Transverse colon (tissue), 4 donors: ENCODE data around the gene UBR7. TPM values are rescaled to one million over a fixed set of nuclear protein-coding genes. Genes with fewer than 3 reads are reported as not detected.
"Not testable (repeated sequence)": the region's sequence is repeated elsewhere in the genome, so short reads cannot be mapped to it uniquely, and the experiment has no call there.

Experiments
- DNase-seq: peaks from one replicate; pipeline ENCODE4 v3.0.0-alpha.2; 2019
- H3K27ac ChIP-seq, 4 donors: fragments of 200-600 bp; sonication (generic); 2 replicates each; pipeline ENCODE4 v1.5.1; 2016 to 2018; ENCODE audit warnings: inconsistent platforms in 4 of 4
- H3K27me3 ChIP-seq: fragments of 200-600 bp; sonication (generic); 2 replicates; pipeline ENCODE4 v1.5.1; 2017; ENCODE audit warnings: inconsistent platforms
- H3K36me3 ChIP-seq, 4 donors: fragments of 200-600 bp; sonication (generic); 2 replicates each; pipeline ENCODE4 v1.5.1; 2017 to 2019; ENCODE audit warnings: inconsistent platforms in 4 of 4
- H3K4me1 ChIP-seq, 4 donors: fragments of 200-600 bp; sonication (generic); 2 replicates each; pipeline ENCODE4 v1.5.1; 2017 to 2020; ENCODE audit warnings: inconsistent platforms in 4 of 4
- H3K4me3 ChIP-seq, 4 donors: fragments of 200-600 bp; sonication (generic); 1 replicate in 1 of 4; 2 replicates in 3 of 4; pipeline versions ENCODE4 v1.5.1 to v1.6.1; 2017 to 2019; ENCODE audit warnings: inconsistent platforms in 4 of 4
- H3K9me3 ChIP-seq, 2 donors: fragments of 200-600 bp; sonication (generic); 2 replicates each; pipeline ENCODE4 v1.5.1; 2017 to 2019; ENCODE audit warnings: inconsistent platforms in 2 of 2
- EP300 ChIP-seq: sonication (generic); formaldehyde crosslinking; IDR thresholded peaks from one replicate; pipeline ENCODE4 v1.6.1; 2017; ENCODE audit warnings: antibody characterized with exemption, low read depth
- POLR2A ChIP-seq: fragments of 450-650 bp; IDR thresholded peaks from one replicate; pipeline ENCODE4 v1.6.1; 2016; ENCODE audit warnings: antibody characterized with exemption, mild to moderate bottlenecking, moderate library complexity
- POLR2AphosphoS5 ChIP-seq, 3 donors: sonication (generic); formaldehyde crosslinking; IDR thresholded peaks; one replicate each; pipeline ENCODE4 v1.6.1; 2016; ENCODE audit warnings: antibody characterized with exemption in 3 of 3
- WGBS, 2 donors: methylation state at CpG; one replicate each; pipeline ENCODE4 v1.1.5; 2018; ENCODE audit warnings: low coverage in 1 of 2; 5-methylcytosine and 5-hydroxymethylcytosine counted together
- in situ Hi-C, 4 donors: fragments of 200-750 bp; cut with MboI; loops; one replicate each; pipeline versions ENCODE4 v1.15.0 to v1.15.1; 2017; ENCODE audit warnings: low sequenced_read_pairs in 3 of 4, low pct_ligation_motif_present in 1 of 4, low pct_unique_long_range_greater_than_20kb in 1 of 4
- intact Hi-C: fragments of 100-400 bp; cut with DNase I; formaldehyde crosslinking; loops from one replicate; pipeline ENCODE4 v1.15.1; 2023; ENCODE audit warnings: low total_unique reads
- total RNA-seq, 4 donors: library from RNA; depleted of rRNA; stranded (reverse); fragments of >200 nt; gene quantifications; one replicate each; pipeline ENCODE4 v1.1.0, GENCODE V29; 2016
- TF ChIP-seq, protein P1 (sequence below), 5 experiments: fragments of 200-600 bp in 3 of 5; fragments of 450-650 bp in 2 of 5; sonication (generic) in 3 of 5; IDR thresholded peaks; 1 replicate in 2 of 5; 2 replicates in 3 of 5; pipeline ENCODE4 v1.5.1; 2016 to 2017; ENCODE audit warnings: antibody characterized with exemption in 5 of 5, inconsistent platforms in 3 of 5, mild to moderate bottlenecking in 2 of 5, moderate library complexity in 1 of 5

UBR7 gene
- total RNA-seq, 4 donors from 2014 or later, result 19.1 to 76.4 (median 23.8) TPM

DNA sequence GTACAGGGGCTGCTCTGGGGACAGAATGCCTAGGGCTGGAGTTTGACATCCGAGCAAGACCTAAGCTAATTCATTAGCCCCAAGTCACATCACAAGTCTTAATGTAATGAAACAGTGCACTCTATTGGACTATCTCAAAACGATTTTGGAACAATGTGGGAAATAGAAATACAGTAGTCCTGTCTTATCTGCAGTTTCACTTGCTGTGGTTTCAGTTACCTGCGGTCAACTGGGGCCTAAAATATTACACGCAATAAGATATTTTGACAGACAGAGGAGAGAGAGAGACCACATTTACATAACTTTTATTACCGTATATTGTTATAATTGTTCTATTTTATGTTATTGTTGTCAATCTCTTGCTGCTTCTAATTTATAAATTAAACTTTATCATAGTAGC is 43.5 kb upstream of the UBR7 start:
- no peaks in the 10 kb centered on the region for H3K9me3 ChIP-seq
- H3K36me3 ChIP-seq, result no peaks in the 10 kb centered on the region
- no peak overlapping the region for H3K4me3 ChIP-seq
- no peaks in the 10 kb centered on the region for H3K27me3 ChIP-seq
- H3K4me1 ChIP-seq, result no peaks in the 10 kb centered on the region
- no peak for DNase-seq
- WGBS, 2 donors, result 57 to 62% methylated on average over 5 of the region's 5 CpGs
- H3K27ac ChIP-seq, result no peak overlapping the region
- TF ChIP-seq, protein P1, sequence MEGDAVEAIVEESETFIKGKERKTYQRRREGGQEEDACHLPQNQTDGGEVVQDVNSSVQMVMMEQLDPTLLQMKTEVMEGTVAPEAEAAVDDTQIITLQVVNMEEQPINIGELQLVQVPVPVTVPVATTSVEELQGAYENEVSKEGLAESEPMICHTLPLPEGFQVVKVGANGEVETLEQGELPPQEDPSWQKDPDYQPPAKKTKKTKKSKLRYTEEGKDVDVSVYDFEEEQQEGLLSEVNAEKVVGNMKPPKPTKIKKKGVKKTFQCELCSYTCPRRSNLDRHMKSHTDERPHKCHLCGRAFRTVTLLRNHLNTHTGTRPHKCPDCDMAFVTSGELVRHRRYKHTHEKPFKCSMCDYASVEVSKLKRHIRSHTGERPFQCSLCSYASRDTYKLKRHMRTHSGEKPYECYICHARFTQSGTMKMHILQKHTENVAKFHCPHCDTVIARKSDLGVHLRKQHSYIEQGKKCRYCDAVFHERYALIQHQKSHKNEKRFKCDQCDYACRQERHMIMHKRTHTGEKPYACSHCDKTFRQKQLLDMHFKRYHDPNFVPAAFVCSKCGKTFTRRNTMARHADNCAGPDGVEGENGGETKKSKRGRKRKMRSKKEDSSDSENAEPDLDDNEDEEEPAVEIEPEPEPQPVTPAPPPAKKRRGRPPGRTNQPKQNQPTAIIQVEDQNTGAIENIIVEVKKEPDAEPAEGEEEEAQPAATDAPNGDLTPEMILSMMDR (IDR thresholded peaks at IDR 0.05), result no peak
- TF ChIP-seq EP300, result no peak
- no peak for TF ChIP-seq POLR2A
- TF ChIP-seq POLR2AphosphoS5 (IDR thresholded peaks at IDR 0.05), result no peak
- intact Hi-C loops (no loop called here), in situ Hi-C loops (no loop called here)

- DNase-seq, intact Hi-C loops, H3K36me3 ChIP-seq, H3K9me3 ChIP-seq, in situ Hi-C loops, H3K4me1 ChIP-seq, H3K4me3 ChIP-seq, H3K27me3 ChIP-seq, H3K27ac ChIP-seq: not testable (repeated sequence)
- WGBS, 2 donors, result 87 to 93% methylated on average over 12 to 26 of the region's 26 CpGs
These were observed 41.5 kb upstream of the UBR7 start for GRCh38 chr14:93165271-93166265.

DNA sequence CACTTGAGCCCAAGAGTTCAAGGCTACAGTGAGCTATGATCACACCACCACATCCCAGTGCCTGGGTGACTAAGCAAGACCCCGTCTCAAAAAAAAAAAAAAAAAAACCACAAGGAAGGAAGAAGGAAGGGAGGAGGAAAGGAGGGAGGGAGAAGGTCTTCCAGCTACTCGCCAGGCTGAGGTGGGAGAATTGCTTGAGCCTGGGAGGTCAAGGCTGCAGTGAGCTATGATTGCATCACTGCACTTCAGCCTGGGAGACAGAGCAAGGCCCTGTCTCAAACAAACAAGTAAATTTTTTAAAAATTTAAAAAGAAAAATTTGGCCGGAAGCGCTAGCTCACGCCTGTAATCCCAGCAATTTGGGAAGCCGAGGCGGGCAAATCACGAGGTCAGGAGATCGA is 38.4 kb upstream of the UBR7 start:
- H3K36me3 ChIP-seq, in situ Hi-C loops, H3K27me3 ChIP-seq, intact Hi-C loops, H3K4me3 ChIP-seq, H3K9me3 ChIP-seq, DNase-seq, H3K27ac ChIP-seq, H3K4me1 ChIP-seq: not testable (repeated sequence)
- 83 to 88% methylated on average over 6 to 9 of the region's 9 CpGs for WGBS, 2 donors

- in situ Hi-C loops, intact Hi-C loops, H3K4me1 ChIP-seq, H3K4me3 ChIP-seq, H3K27me3 ChIP-seq, H3K27ac ChIP-seq, H3K9me3 ChIP-seq, H3K36me3 ChIP-seq, DNase-seq: not testable (repeated sequence)
- 89 to 94% methylated on average over 2 to 6 of the region's 6 CpGs for WGBS, 2 donors
These were observed 37.4 kb upstream of the UBR7 start for GRCh38 chr14:93169619-93170018.

DNA sequence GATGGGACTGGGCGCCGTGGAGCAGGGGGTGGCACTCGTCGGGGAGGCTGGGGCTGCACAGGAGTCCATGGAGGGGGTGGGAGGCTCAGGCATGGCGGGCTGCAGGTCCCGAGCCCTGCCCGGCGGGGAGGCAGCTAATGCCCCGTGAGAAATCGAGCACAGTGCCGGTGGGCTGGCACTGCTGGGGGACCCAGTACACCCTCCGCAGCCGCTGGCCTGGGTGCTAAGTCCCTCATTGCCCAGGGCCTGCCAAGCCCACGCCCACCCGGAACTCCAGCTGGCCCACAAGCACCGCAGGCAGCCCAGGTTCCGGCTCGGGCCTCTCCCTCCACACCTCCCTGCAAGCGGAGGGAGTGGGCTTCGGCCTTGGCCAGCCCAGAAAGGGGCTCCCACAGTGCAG is 36.9 kb upstream of the UBR7 start:
- intact Hi-C loops, H3K9me3 ChIP-seq, in situ Hi-C loops, H3K36me3 ChIP-seq, H3K4me3 ChIP-seq, H3K4me1 ChIP-seq, H3K27me3 ChIP-seq, H3K27ac ChIP-seq, DNase-seq: not testable (repeated sequence)
- 94% methylated on average over 20 of the region's 20 CpGs; no CpG with 5 or more reads in 1 of the 2 donors for WGBS, 2 donors

GRCh38 chr14:93171376-93171775 is 35.7 kb upstream of the UBR7 start:
- DNase-seq, result no peak
- in situ Hi-C loops, result no loop called here
- TF ChIP-seq, protein P1 (IDR thresholded peaks at IDR 0.05), result no peak
- TF ChIP-seq POLR2A (no peak), EP300 (no peak), POLR2AphosphoS5 (IDR thresholded peaks at IDR 0.05) (no peak)
- H3K36me3 ChIP-seq, result no peaks in the 10 kb centered on the region
- H3K27ac ChIP-seq, result no peak overlapping the region
- no peaks in the 10 kb centered on the region for H3K9me3 ChIP-seq
- no peaks in the 10 kb centered on the region for H3K4me1 ChIP-seq
- intact Hi-C loops, result no loop called here
- no peak overlapping the region for H3K4me3 ChIP-seq
- 68 to 83% methylated on average over 4 of the region's 4 CpGs for WGBS, 2 donors
- peaks cover 4% of the 10 kb centered on the region for H3K27me3 ChIP-seq
